Trophoblast cell (in vitro differentiated cells and primary cell): ENCODE measurements around the gene TRMT10A.
A peak's percentile ranks its signal among the peaks of the same experiment; 100 is the strongest.

Experiments
- DNase-seq, 2 donors: peaks; one replicate each; pipeline ENCODE4 v3.0.0-alpha.2; 2016
- H2AFZ ChIP-seq: 2 replicates; pipeline ENCODE4 v1.6.1; 2013; ENCODE audit warnings: low read length, moderate library complexity, mild to moderate bottlenecking; ENCODE audit not compliant: insufficient read depth, poor library complexity
- H2AK5ac ChIP-seq: 2 replicates; pipeline ENCODE4 v1.6.1; 2013; ENCODE audit warnings: mild to moderate bottlenecking, low read length
- H2BK120ac ChIP-seq: 2 replicates; pipeline ENCODE4 v1.6.1; 2013; ENCODE audit warnings: low read length, mild to moderate bottlenecking, moderate library complexity; ENCODE audit not compliant: insufficient read depth, poor library complexity
- H2BK12ac ChIP-seq: 2 replicates; pipeline ENCODE4 v1.6.1; 2013; ENCODE audit warnings: mild to moderate bottlenecking, low read length, moderate library complexity
- H2BK5ac ChIP-seq: 2 replicates; pipeline ENCODE4 v1.6.1; 2013; ENCODE audit warnings: low read length, low read depth, moderate library complexity, mild to moderate bottlenecking; ENCODE audit not compliant: poor library complexity
- H3K14ac ChIP-seq: 2 replicates; pipeline ENCODE4 v1.6.1; 2013; ENCODE audit warnings: mild to moderate bottlenecking, low read length
- H3K18ac ChIP-seq: 2 replicates; pipeline ENCODE4 v1.6.1; 2013; ENCODE audit warnings: mild to moderate bottlenecking, low read length
- H3K23ac ChIP-seq: 2 replicates; pipeline ENCODE4 v1.6.1; 2013; ENCODE audit warnings: low read length
- H3K27ac ChIP-seq: 2 replicates; pipeline ENCODE4 v1.5.1; 2013; ENCODE audit warnings: low read depth, mild to moderate bottlenecking, inconsistent platforms, low read length, moderate library complexity
- H3K27me3 ChIP-seq: 2 replicates; pipeline ENCODE4 v1.6.1; 2013; ENCODE audit warnings: inconsistent platforms, mild to moderate bottlenecking, low read length, moderate library complexity; ENCODE audit not compliant: insufficient read depth
- H3K36me3 ChIP-seq, 2 experiments: 1 replicate in 1 of 2; 2 replicates in 1 of 2; pipeline ENCODE4 v1.6.1; 2013; ENCODE audit warnings: low read length in 2 of 2, mild to moderate bottlenecking in 2 of 2, moderate library complexity in 1 of 2; ENCODE audit not compliant: insufficient read depth in 2 of 2, control insufficient read depth in 1 of 2
- H3K4ac ChIP-seq: 2 replicates; pipeline ENCODE4 v1.6.1; 2013; ENCODE audit warnings: low read depth, mild to moderate bottlenecking, low read length, moderate library complexity
- H3K4me1 ChIP-seq, 2 experiments: 1 replicate in 1 of 2; 2 replicates in 1 of 2; pipeline ENCODE4 v1.6.1; 2013; ENCODE audit warnings: low read length in 2 of 2, mild to moderate bottlenecking in 2 of 2, moderate library complexity in 1 of 2; ENCODE audit not compliant: insufficient read depth in 2 of 2, control insufficient read depth in 1 of 2
- H3K4me2 ChIP-seq: 2 replicates; pipeline ENCODE4 v1.6.1; 2013; ENCODE audit warnings: inconsistent platforms, mild to moderate bottlenecking, low read length, moderate library complexity
- H3K4me3 ChIP-seq: 2 replicates; pipeline ENCODE4 v1.5.1; 2013; ENCODE audit warnings: mild to moderate bottlenecking, low read depth, low read length, inconsistent platforms
- H3K79me1 ChIP-seq: one replicate; pipeline ENCODE4 v1.6.1; 2013; ENCODE audit warnings: low read length
- H3K79me2 ChIP-seq: 2 replicates; pipeline ENCODE4 v1.6.1; 2013; ENCODE audit warnings: low read length, mild to moderate bottlenecking; ENCODE audit not compliant: control insufficient read depth, insufficient read depth, poor library complexity
- H3K9ac ChIP-seq: 2 replicates; pipeline ENCODE4 v1.6.1; 2013; ENCODE audit warnings: mild to moderate bottlenecking, low read length
- H3K9me3 ChIP-seq: 2 replicates; pipeline ENCODE4 v1.6.1; 2013; ENCODE audit warnings: low read depth, mild to moderate bottlenecking, control low read depth, inconsistent platforms, low read length; ENCODE audit not compliant: insufficient read depth
- H4K12ac ChIP-seq: 2 replicates; pipeline ENCODE4 v1.6.1; 2013; ENCODE audit warnings: low read depth, mild to moderate bottlenecking, low read length, moderate library complexity
- H4K8ac ChIP-seq: 2 replicates; pipeline ENCODE4 v1.6.1; 2013; ENCODE audit warnings: low read depth, mild to moderate bottlenecking, low read length, moderate library complexity
- H4K91ac ChIP-seq: one replicate; pipeline ENCODE4 v1.6.1; 2013; ENCODE audit warnings: low read depth, mild to moderate bottlenecking, low read length, moderate library complexity
- WGBS: extraction: QIAGEN DNeasy Blood & Tissue Kit; methylation state at CpG from one replicate; pipeline ENCODE4 v1.1.7; 2013; ENCODE audit warnings: missing lambda C conversion rate; ENCODE audit not compliant: insufficient read length, insufficient coverage; ENCODE audit errors: extremely low coverage; 5-methylcytosine and 5-hydroxymethylcytosine counted together

TRMT10A gene

DNA sequence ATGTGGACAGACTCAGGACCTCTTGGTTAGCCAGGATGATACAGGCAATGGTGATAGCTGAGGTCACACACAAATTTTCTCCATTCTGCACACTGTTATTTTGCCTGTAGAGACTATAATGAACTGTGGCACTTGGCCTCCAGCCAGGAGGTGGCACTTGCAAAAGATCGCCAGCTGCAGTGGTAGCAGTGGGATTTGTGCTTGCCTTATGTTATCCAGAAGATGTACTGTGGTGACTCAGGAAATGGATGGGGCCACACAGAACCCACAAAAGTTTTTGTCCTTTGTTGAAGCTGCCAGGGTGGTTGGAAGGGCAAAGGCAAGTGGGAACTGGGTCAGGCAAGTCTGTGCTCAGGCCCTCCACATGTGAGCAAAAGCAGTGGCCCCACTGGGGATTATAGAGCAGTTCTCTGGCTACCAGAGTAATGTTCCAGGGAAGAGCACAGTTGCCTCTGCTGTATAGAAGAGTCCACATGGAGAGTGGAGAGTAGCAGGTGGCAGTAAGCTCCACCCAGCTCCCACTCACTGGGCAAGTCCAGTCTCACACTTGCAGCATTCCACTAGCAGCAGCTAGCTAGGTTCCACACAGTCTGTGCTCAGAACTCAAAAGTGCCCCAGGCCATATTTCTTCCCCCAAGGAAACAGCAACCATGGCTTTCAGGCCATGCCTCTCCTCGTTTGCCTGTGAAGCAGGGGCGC lies 58.9 kb downstream of the TRMT10A start:
- no CpG with 5 or more reads among the region's 3 CpGs for WGBS
- no peak overlapping the region for H3K23ac ChIP-seq
- no peak overlapping the region for H4K8ac ChIP-seq

More for the DNA sequence above, 58.9 kb downstream of the TRMT10A start:
- Histone ChIP-seq H3K79me2 (no peaks in the 10 kb centered on the region), H3K4me3 (no peak overlapping the region), H3K27me3 (no peaks in the 10 kb centered on the region), H3K36me3 (no peaks in the 10 kb centered on the region), H3K27ac (no peak overlapping the region), H3K4me2 (no peak overlapping the region), H3K9ac (no peak overlapping the region), H3K4me1 (no peaks in the 10 kb centered on the region), H3K4ac (no peak overlapping the region), H3K79me1 (no peaks in the 10 kb centered on the region), H2AK5ac (no peak overlapping the region), H3K14ac (no peak overlapping the region), H2BK5ac (no peak overlapping the region), H2BK12ac (no peak overlapping the region), H3K9me3 (peaks cover 3% of the 10 kb centered on the region), H2BK120ac (no peak overlapping the region), H4K12ac (no peak overlapping the region), H3K18ac (no peak overlapping the region), H4K91ac (no peak overlapping the region), H2AFZ (no peak overlapping the region)
- DNase-seq: peak in 1 of 2 donors; percentile 19
